NCI-H1105 treated with DMSO at 0.1 percent for 48 hours (cell line): Measurements from ENCODE around the gene CSNK2B.
A peak's percentile ranks its signal among the peaks of the same experiment; 100 is the strongest.
"Not testable (repeated sequence)": the region's sequence is repeated elsewhere in the genome, so short reads cannot be mapped to it uniquely, and the experiment has no call there.

ENCODE experiments used
- DNase-seq: peaks from one replicate; lab custom pipeline; 2025; lab: John Stamatoyannopoulos, UW

Gene CSNK2B

GRCh38 chr6:31687860-31688693 is 22.2 kb downstream of the CSNK2B start:
- DNase-seq, result no peak

GRCh38 chr6:31689249-31690110 is 23.6 kb downstream of the CSNK2B start:
- DNase-seq, result no peak

GRCh38 chr6:31690231-31691077 is 24.6 kb downstream of the CSNK2B start:
- no peak for DNase-seq

- DNase-seq, result no peak
These were observed 25.2 kb downstream of the CSNK2B start for GRCh38 chr6:31691078-31691463.

- no peak for DNase-seq
These were observed 25.8 kb downstream of the CSNK2B start for GRCh38 chr6:31691564-31692108.

GRCh38 chr6:31692353-31692752 is 26.5 kb downstream of the CSNK2B start:
- DNase-seq, result no peak

- DNase-seq, result no peak
These were observed 27.0 kb downstream of the CSNK2B start for GRCh38 chr6:31692886-31693285.

- no peak for DNase-seq
These were observed 27.7 kb downstream of the CSNK2B start for GRCh38 chr6:31693535-31693934.

- no peak for DNase-seq
These were observed 31.7 kb downstream of the CSNK2B start for GRCh38 chr6:31697555-31697954.

GRCh38 chr6:31700740-31701401 is 35.0 kb downstream of the CSNK2B start:
- no peak for DNase-seq

GRCh38 chr6:31701666-31702404 is 36.0 kb downstream of the CSNK2B start:
- DNase-seq, result peak; percentile 36

GRCh38 chr6:31702405-31702818 is 36.5 kb downstream of the CSNK2B start:
- peak; percentile 39 for DNase-seq

GRCh38 chr6:31702819-31703716 is 37.2 kb downstream of the CSNK2B start, which contains the start of gene ABHD16A:
Gene ABHD16A (minus strand): TSS chr6:31703324. CDS start chr6:31703281, 43 bp downstream.
- DNase-seq, result peak; percentile 96

GRCh38 chr6:31705931-31706330 is 40.1 kb downstream of the CSNK2B start:
- DNase-seq, result no peak

GRCh38 chr6:31706599-31706998 is 40.7 kb downstream of the CSNK2B start, which contains the start of gene LY6G6F:
Gene LY6G6F (plus strand): TSS chr6:31706866. CDS start chr6:31706907, 41 bp downstream.
- no peak for DNase-seq

- no peak for DNase-seq
These were observed 41.8 kb downstream of the CSNK2B start for GRCh38 chr6:31707701-31708100.

- no peak for DNase-seq
These were observed 42.3 kb downstream of the CSNK2B start for GRCh38 chr6:31708224-31708623.

GRCh38 chr6:31709157-31709556 is 43.3 kb downstream of the CSNK2B start:
- DNase-seq, result not testable (repeated sequence)

GRCh38 chr6:31710523-31711219 is 44.8 kb downstream of the CSNK2B start:
- DNase-seq, result no peak
